H1 (cell line): ENCODE measurements around the gene C15orf40. TPM values are rescaled to one million over a fixed set of nuclear protein-coding genes. Genes with fewer than 3 reads are reported as not detected.

Source experiments
- GTF2F1 ChIP-seq: IDR thresholded peaks from 2 replicates; pipeline ENCODE4 v1.6.1; 2012; ENCODE audit warnings: low read depth, low read length, improper control_type of control experiment, borderline replicate concordance
- SAP30 ChIP-seq: fragments of 300-600 bp; sonication (generic); IDR thresholded peaks from 2 replicates; pipeline ENCODE4 v1.7.1; 2012; ENCODE audit warnings: low read length, moderate library complexity, mild to moderate bottlenecking, inconsistent platforms; ENCODE audit not compliant: insufficient read depth, insufficient replicate concordance
- TAF7 ChIP-seq: optimal IDR thresholded peaks from 2 replicates; pipeline ENCODE3; 2011; ENCODE audit warnings: low read depth, mild to moderate bottlenecking, inconsistent platforms, low read length, moderate library complexity, borderline replicate concordance
- TEAD4 ChIP-seq: IDR thresholded peaks from 2 replicates; pipeline ENCODE4 v1.6.1; 2012; ENCODE audit warnings: low read depth, low read length, inconsistent platforms, mixed read lengths
- YY1 ChIP-seq: IDR thresholded peaks from 2 replicates; pipeline ENCODE4 v1.6.1; 2011; ENCODE audit warnings: low read depth, mild to moderate bottlenecking, low read length
- polyA plus RNA-seq, 7 experiments: library from polyadenylated mRNA; depleted of rRNA in 3 of 7; stranded (reverse) in 5 of 7; unstranded in 2 of 7; fragments of >200 nt in 5 of 7; fragments of 200-250 nt in 2 of 7; gene quantifications; 1 replicate in 5 of 7; 2 replicates in 1 of 7; 4 replicates in 1 of 7; pipeline versions ENCODE4 v1.2.1 to v1.2.3, GENCODE V29; 2011 to 2013; ENCODE audit warnings: missing spikeins in 2 of 7, mixed read lengths in 2 of 7
- total RNA-seq: library from RNA; stranded (reverse); fragmentation: NEBNext Ultra II Directional; extraction: Animal tissue kit (Norgen Biotek cat#: 25700); gene quantifications from 2 replicates; pipeline ENCODE4 v1.2.1, GENCODE V29; 2021

The C15orf40 gene
- total and polyA plus RNA-seq, 2 of the 8 experiments (the other 6 are each of a cell fraction or from before 2014, with no cell fraction given): 10.7 TPM

DNA sequence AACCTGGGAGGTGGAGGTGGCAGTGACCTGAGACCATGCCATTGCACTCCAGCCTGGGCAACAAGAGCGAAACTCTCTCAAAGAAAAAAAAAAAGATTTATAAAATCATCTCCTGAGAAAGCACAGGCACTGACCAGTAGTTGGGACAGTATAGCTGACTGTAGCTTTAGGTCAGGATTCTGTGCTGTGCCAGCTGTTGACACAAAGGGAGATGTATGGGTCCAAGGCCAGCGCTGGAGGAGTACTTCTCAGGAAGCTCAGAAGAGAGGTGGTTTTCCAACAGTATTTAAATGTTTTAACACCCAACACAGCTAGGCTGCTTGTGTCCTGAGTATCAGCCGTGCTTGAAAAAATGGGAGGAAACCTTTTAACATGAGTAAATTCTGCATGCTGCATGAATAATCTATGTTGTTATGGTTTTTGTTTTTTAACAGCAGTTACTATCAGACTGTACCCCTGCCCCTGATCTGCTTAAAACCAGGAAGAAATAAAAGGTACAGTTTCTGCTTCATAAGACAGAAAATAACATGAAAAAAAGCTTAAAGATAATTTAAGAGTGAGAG lies 18.9 kb downstream of the C15orf40 start (continued):
- TF ChIP-seq TAF7 (no peak), YY1 (no peak), SAP30 (no peak), TEAD4 (no peak), GTF2F1 (no peak)
